Endothelial cell of coronary artery (primary cell): ENCODE data around the gene SIPA1L2. TPM values are rescaled to one million over a fixed set of nuclear protein-coding genes. Genes with fewer than 3 reads are reported as not detected.

Experiments used
- total RNA-seq: library from RNA; depleted of rRNA; stranded (reverse); fragments of >200 nt; gene quantifications from 2 replicates; pipeline ENCODE4 v1.2.3, GENCODE V29; 2014

Gene SIPA1L2
- 19.8 and 23.9 TPM in 2 replicates for total RNA-seq

GRCh38 chr1:232630047-232630893 is at the start of gene SIPA1L2:
SIPA1L2 (minus strand) TSS chr1:232630133; CDS start chr1:232515339, 114,794 bp downstream.

Other genes with a start within 250 kb of the SIPA1L2 start
- 0.72 and 1.9 TPM in 2 replicates for gene MAP10, start 175.3 kb upstream of the SIPA1L2 start, total RNA-seq